Measurements from ENCODE around the gene RASSF3.

Gene RASSF3

GRCh38 chr12:64736771-64737170, 126.5 kb downstream of the RASSF3 start:
- DNase-seq, result no peak

GRCh38 chr12:64737539-64737938, 127.2 kb downstream of the RASSF3 start:
- peak; percentile 17 for DNase-seq

GRCh38 chr12:64739778-64740177, 129.5 kb downstream of the RASSF3 start:
- DNase-seq, result no peak

- DNase-seq, result no peak
These were observed 130.4 kb downstream of the RASSF3 start for GRCh38 chr12:64740646-64741045.

- DNase-seq, result no peak
These were observed 132.1 kb downstream of the RASSF3 start for GRCh38 chr12:64742416-64742815.

GRCh38 chr12:64743206-64743605, 132.9 kb downstream of the RASSF3 start:
- no peak for DNase-seq

- no peak for DNase-seq
These were observed 134.3 kb downstream of the RASSF3 start for GRCh38 chr12:64744422-64745258.

GRCh38 chr12:64745259-64745807, 135.0 kb downstream of the RASSF3 start:
- no peak for DNase-seq

- no peak for DNase-seq
These were observed 135.7 kb downstream of the RASSF3 start for GRCh38 chr12:64745980-64746379.

GRCh38 chr12:64746663-64747062, 136.4 kb downstream of the RASSF3 start:
- DNase-seq, result no peak

Data from activated CD4-positive, alpha-beta T cell treated with anti-CD3 and anti-CD28 coated beads, Interleukin-2, amount 50 U/mL, for 1 hour (primary cell).